Measurements from ENCODE around the gene UBC.
"Not testable (repeated sequence)": the region's sequence is repeated elsewhere in the genome, so short reads cannot be mapped to it uniquely, and the experiment has no call there.

Gene UBC

DNA sequence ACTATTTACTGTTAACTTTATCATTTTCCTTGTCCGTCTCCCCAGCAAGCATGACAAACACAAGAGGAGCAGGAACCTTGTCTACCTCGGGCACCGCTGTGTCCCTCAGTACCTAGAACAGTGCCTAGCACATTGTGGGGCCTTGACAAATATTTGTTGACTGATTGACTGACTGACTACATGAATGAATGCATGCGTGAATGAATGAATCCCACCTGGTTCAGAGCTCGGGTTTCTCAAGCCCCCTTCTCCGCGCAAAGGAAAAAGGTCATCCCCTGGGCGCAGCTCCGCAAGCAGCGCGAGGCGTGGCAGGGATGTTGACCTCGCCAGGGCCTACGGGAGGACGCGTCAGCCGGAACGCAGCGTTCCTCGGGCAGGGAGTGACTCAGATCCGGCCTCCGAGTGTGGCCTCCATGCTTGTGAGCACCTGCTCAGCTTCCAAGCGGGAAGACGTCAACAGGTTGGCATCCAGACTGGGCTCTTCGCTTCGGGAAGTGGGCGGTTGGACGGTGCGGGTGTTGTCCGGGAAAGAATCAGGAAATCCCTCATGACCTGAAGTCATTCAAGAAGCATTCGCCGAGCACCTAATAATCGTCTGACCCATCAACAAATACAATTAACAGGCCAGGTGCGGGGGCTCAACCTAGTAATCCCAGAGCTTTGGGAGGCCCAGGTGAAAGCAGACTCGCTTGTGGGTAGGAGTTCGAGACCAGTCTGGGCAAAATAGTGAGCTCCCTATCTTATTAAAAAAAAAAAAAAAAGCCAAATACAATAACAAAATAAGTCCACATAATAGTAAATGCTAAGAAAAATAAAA is 13.9 kb upstream of the UBC start:
- POLR2A ChIA-PET (ENCODE audit: low non-redundant PET), result interaction anchor here (0.5 to 1.7 kb wide), 5 partner anchors 11 to 1636 kb away, joined by 3 to 8 read pairs (median 5); partner anchors contain the start of gene UBC
- DNase-seq (ENCODE audit: low spot score), result peak; percentile 92
- CTCF ChIA-PET, result interaction anchor here (0.7 to 1.8 kb wide), 6 partner anchors 10 to 1221 kb away, joined by 3 to 7 read pairs (median 4); no protein-coding TSS in a partner anchor
- H3K27ac ChIP-seq, result peak overlapping the region; percentile 98
- TF ChIP-seq, protein P1, sequence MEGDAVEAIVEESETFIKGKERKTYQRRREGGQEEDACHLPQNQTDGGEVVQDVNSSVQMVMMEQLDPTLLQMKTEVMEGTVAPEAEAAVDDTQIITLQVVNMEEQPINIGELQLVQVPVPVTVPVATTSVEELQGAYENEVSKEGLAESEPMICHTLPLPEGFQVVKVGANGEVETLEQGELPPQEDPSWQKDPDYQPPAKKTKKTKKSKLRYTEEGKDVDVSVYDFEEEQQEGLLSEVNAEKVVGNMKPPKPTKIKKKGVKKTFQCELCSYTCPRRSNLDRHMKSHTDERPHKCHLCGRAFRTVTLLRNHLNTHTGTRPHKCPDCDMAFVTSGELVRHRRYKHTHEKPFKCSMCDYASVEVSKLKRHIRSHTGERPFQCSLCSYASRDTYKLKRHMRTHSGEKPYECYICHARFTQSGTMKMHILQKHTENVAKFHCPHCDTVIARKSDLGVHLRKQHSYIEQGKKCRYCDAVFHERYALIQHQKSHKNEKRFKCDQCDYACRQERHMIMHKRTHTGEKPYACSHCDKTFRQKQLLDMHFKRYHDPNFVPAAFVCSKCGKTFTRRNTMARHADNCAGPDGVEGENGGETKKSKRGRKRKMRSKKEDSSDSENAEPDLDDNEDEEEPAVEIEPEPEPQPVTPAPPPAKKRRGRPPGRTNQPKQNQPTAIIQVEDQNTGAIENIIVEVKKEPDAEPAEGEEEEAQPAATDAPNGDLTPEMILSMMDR (conservative IDR thresholded peaks at IDR 0.05; ENCODE audit: low read depth), result no peak

DNA sequence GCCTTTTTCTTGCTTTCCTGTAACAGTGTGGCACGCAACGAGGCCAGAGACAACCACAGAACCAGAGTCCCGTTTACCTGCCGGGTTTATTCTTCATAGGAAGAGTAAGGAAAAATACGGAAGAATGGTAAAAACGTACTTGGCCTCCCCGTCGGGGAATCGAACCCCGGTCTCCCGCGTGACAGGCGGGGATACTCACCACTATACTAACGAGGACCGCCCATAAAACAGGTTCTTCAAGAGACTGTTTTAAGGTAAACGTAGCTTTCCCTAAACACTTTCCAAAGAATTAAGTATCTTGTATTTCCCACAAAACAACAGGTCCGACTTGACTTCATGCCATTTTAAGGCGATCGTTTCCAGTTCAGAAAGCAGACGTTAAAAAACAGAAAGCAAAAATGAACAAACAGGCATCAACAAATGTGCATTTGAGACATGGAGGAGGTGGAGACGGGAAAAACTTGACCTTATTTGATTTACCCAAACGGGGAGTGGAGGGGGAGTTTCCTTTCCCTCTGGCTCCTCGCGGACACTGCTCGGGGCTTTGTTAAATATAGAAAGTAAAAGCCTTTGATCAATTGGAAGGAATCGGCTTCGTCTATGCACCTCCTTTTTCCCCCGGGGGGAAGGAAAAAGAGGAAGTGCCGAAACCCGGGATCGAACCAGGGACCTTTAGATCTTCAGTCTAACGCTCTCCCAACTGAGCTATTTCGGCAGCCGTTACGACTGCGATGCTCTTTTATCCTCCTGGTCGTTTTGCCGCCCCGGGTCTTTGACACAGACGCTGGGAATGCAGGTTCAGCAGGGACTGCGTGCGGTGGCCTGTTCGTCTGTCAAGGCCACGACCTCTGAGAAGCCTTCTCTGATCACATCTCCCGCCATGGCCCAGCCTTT is 13.0 kb upstream of the UBC start:
- H3K27ac ChIP-seq, result peak overlapping the region; percentile 98
- TF ChIP-seq, protein P1 (conservative IDR thresholded peaks at IDR 0.05; ENCODE audit: low read depth), result no peak
- DNase-seq (ENCODE audit: low spot score), result peak; percentile 84
- CTCF ChIA-PET, result interaction anchor here (1.2 to 1.8 kb wide), 4 partner anchors 10 to 1222 kb away, joined by 3 to 5 read pairs (median 4); no protein-coding TSS in a partner anchor
- POLR2A ChIA-PET (ENCODE audit: low non-redundant PET), result interaction anchor here (1.1 to 1.7 kb wide), 3 partner anchors 10 to 17 kb away, joined by 5 to 8 read pairs (median 5); partner anchors contain the start of gene UBC

DNA sequence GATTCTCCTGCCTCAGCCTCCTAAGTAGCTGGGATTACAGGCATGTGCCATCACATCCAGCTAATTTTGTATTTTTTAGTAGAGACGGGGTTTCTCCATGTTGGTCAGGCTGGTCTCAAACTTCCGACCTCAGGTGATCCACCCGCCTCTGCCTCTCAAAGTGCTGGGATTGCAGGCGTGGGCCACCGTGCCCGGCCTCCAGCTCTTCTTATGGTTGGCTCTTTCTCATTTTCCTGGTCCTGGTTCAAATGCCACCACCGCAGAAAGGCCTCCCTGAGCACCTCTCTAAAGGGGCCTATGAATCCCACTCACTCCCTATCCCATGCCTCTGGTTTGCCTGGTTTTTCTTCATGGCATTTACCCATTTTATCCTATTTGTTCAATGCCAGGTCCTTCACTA is 11.3 kb upstream of the UBC start:
- DNase-seq (ENCODE audit: low spot score); CTCF ChIA-PET: not testable (repeated sequence)
- H3K27ac ChIP-seq, result peak overlapping the region; percentile 98
- POLR2A ChIA-PET (ENCODE audit: low non-redundant PET), result interaction anchor here (0.7 to 0.9 kb wide), 2 partner anchors 8 to 12 kb away, joined by 5 read pairs; partner anchors contain the start of gene UBC

DNA sequence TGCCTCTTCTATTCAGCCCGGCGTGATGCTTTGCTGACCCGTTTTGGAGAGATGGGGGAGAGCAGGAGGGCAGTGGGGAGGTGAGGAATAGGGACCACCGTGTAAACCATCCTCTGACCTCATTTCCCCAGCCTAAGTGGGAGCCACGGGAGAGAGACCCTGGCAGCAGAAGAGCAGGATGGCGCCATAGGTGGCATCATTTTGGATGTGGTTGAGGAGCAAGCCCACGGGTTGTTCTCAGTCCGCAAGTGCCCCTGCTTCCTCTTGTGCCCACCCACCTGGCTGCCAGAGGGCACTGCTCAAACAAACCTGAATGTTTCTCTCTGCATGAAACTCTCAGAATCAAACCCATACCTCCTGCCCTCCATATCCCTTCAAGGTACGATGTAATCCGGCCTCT is 10.7 kb upstream of the UBC start:
- POLR2A ChIA-PET (ENCODE audit: low non-redundant PET), result interaction anchor here (0.7 kb wide), 1 partner anchor 8 kb away, joined by 5 read pairs; no protein-coding TSS in a partner anchor
- TF ChIP-seq, protein P1 (conservative IDR thresholded peaks at IDR 0.05; ENCODE audit: low read depth), result no peak
- H3K27ac ChIP-seq, result peak overlapping the region; percentile 98
- DNase-seq (ENCODE audit: low spot score), result no peak
- CTCF ChIA-PET, result no interaction called here

DNA sequence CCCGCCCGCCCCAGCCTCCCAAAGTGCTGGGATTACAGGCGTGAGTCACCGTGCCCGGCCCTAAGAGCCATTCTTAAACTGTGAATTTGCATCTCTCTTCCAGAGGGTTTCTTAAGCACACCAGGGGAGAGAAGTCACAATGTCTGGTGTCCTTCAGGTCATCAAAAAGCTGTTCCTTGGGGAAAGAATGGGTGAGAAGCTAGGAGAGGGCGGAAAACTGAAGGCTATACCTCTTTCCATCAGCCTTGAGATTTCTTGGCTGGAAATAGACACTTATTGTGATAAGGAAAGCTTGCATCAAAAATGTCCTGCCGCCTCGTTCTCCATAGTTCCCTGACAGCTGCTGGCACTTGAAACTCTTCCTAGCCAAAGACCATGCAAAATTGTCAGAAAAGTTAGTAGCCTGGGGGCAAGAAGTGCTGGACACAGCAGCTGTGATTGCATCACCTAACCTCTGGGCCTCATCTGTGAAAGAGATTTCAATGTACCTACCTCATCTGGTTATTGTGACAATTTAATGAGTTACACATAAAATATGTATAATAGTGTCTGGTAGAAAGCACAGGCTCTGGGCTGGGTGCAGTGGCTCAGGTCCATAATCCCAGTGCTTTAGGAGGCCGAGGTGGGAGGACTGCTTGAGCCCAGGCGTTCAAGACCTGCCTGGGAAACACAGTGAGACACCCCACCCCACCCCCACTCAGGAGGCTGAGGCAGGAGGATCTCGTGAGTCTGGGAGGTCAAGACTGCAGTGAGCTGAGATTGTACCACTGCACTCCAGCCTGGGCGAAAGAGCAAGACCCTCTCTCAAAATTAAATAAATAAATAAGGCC is 9.7 kb upstream of the UBC start:
- POLR2A ChIA-PET (ENCODE audit: low non-redundant PET), result interaction anchor here (0.5 kb wide), 1 partner anchor 17 kb away, joined by 6 read pairs; no protein-coding TSS in a partner anchor
- CTCF ChIA-PET, result interaction anchor here (0.5 to 1.3 kb wide), 3 partner anchors 16 to 403 kb away, joined by 3 to 6 read pairs (median 4); no protein-coding TSS in a partner anchor
- TF ChIP-seq, protein P1 (conservative IDR thresholded peaks at IDR 0.05; ENCODE audit: low read depth), result no peak
- peak overlapping the region; percentile 98 for H3K27ac ChIP-seq
- DNase-seq (ENCODE audit: low spot score), result no peak
